Measurements from ENCODE around the gene IZUMO3.
"Not testable (repeated sequence)": the region's sequence is repeated elsewhere in the genome, so short reads cannot be mapped to it uniquely, and the experiment has no call there.

IZUMO3 gene

GRCh38 chr9:24545847-24546522, at the start of gene IZUMO3:
IZUMO3 (minus strand) TSS chr9:24545897; CDS start chr9:24545649, 248 bp downstream.
- no peak for DNase-seq

- DNase-seq, result no peak
Measured at GRCh38 chr9:24594234-24594850, 48.6 kb upstream of the IZUMO3 start.

- DNase-seq, result no peak
Measured at GRCh38 chr9:24590432-24590831, 44.7 kb upstream of the IZUMO3 start.

- DNase-seq, result no peak
Measured at GRCh38 chr9:24587883-24588282, 42.2 kb upstream of the IZUMO3 start.

GRCh38 chr9:24582146-24583126, 36.7 kb upstream of the IZUMO3 start:
- DNase-seq, result no peak

- DNase-seq, result not testable (repeated sequence)
Measured at GRCh38 chr9:24580005-24580404, 34.3 kb upstream of the IZUMO3 start.

GRCh38 chr9:24572406-24572805, 26.7 kb upstream of the IZUMO3 start:
- DNase-seq, result no peak

GRCh38 chr9:24561957-24562356, 16.3 kb upstream of the IZUMO3 start:
- no peak for DNase-seq

GRCh38 chr9:24553183-24553552, 7.5 kb upstream of the IZUMO3 start:
- DNase-seq, result no peak

GRCh38 chr9:24552526-24553182, 7.0 kb upstream of the IZUMO3 start:
- no peak for DNase-seq

GRCh38 chr9:24545285-24545684, 412 bp downstream of the IZUMO3 start:
- DNase-seq, result no peak

- DNase-seq, result no peak
Measured at GRCh38 chr9:24518545-24518944, 27.2 kb downstream of the IZUMO3 start.

- DNase-seq, result no peak
Measured at GRCh38 chr9:24516463-24516862, 29.2 kb downstream of the IZUMO3 start.

GRCh38 chr9:24509850-24510249, 35.8 kb downstream of the IZUMO3 start:
- DNase-seq, result no peak

- DNase-seq, result no peak
Measured at GRCh38 chr9:24504521-24504920, 41.2 kb downstream of the IZUMO3 start.

GRCh38 chr9:24502206-24502937, 43.3 kb downstream of the IZUMO3 start:
- DNase-seq, result no peak

GRCh38 chr9:24500761-24501160, 44.9 kb downstream of the IZUMO3 start:
- no peak for DNase-seq

- no peak for DNase-seq
Measured at GRCh38 chr9:24498632-24499031, 47.1 kb downstream of the IZUMO3 start.

- no peak for DNase-seq
Measured at GRCh38 chr9:24497671-24498070, 48.0 kb downstream of the IZUMO3 start.

Data from CD4-positive, alpha-beta T cell treated with Interleukin-6 for 4 hours (primary cell).